HG03097 (cell line): ENCODE data around the gene BRD4.

Experiments used
- ATAC-seq: cut with Tn5 transposase; IDR thresholded peaks from one replicate; pipeline ENCODE4 v1.9.1; 2021; ENCODE audit not compliant: unreplicated experiment, low FRiP score

The BRD4 gene

GRCh38 chr19:15199661-15200552 lies 132.4 kb downstream of the BRD4 start:
- no peak for ATAC-seq

GRCh38 chr19:15198951-15199660 lies 133.2 kb downstream of the BRD4 start:
- ATAC-seq = no peak

GRCh38 chr19:15197942-15198341 lies 134.4 kb downstream of the BRD4 start:
- ATAC-seq = no peak

GRCh38 chr19:15197275-15197941 lies 134.9 kb downstream of the BRD4 start:
- ATAC-seq = no peak

- no peak for ATAC-seq
Measured at GRCh38 chr19:15196360-15197005, 135.9 kb downstream of the BRD4 start.

GRCh38 chr19:15195371-15196334 lies 136.7 kb downstream of the BRD4 start:
- no peak for ATAC-seq

- no peak for ATAC-seq
Measured at GRCh38 chr19:15194938-15195337, 137.4 kb downstream of the BRD4 start.

- ATAC-seq = no peak
Measured at GRCh38 chr19:15191982-15192381, 140.4 kb downstream of the BRD4 start.

GRCh38 chr19:15191514-15191913 lies 140.8 kb downstream of the BRD4 start:
- no peak for ATAC-seq

GRCh38 chr19:15188851-15189250 lies 143.5 kb downstream of the BRD4 start:
- ATAC-seq = no peak

GRCh38 chr19:15187026-15188007 lies 145.0 kb downstream of the BRD4 start:
- no peak for ATAC-seq
